ENCODE measurements around the gene GORAB.

The GORAB gene

DNA sequence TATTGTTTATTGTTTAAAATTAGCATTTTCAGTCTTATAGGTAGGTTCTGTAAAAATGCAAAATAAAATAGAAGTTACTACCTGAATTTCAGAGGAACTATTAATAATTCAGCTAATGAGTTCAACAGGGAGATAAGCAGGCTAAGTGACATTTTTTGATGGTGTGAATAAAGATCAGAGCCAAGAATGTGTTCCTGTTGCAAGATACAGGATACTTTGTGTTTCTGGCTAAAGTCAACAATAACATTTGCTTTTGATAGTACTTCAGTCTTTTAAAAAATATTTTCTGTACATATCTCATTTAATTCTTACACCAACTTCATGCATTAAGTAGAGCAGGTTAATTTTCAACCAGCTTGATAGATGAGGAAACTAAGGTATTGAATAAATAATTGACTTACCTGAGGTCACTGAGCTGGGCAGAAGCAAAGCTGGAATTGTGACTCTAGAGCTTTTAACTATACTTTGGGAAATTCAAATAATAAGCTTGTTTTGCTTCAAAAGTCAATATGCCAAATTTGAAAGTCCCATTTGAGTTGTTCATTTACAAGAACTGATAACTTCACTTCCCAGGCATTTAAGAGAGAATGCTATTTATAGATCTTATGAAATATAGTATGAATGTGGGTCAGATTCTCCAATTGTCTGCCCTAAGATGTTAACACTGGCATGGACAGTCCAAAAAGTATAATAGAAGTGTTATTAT lies 6.0 kb downstream of the GORAB start:
- DNase-seq: no peak

GRCh38 chr1:170538687-170539086 lies 6.7 kb downstream of the GORAB start:
- DNase-seq: no peak

GRCh38 chr1:170539154-170539553 lies 7.2 kb downstream of the GORAB start:
- DNase-seq: no peak

DNA sequence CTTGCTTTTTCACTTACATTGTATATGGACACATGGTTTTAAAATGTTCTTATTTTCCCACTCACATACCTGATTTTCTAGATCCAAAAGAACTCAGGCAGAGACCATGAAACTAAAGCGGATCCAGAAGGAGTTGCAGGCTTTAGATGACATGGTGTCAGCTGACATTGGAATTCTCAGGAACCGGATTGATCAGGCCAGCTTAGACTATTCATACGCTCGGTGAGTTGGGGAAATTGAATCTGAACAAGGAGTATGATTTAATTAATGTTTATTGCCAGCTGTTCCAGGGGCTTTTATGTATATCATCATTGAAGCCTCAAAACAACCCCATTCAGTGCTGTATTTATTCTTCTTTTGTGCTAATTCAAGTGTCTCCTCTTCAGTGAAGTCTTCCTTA lies 12.7 kb downstream of the GORAB start:
- no peak for DNase-seq

DNA sequence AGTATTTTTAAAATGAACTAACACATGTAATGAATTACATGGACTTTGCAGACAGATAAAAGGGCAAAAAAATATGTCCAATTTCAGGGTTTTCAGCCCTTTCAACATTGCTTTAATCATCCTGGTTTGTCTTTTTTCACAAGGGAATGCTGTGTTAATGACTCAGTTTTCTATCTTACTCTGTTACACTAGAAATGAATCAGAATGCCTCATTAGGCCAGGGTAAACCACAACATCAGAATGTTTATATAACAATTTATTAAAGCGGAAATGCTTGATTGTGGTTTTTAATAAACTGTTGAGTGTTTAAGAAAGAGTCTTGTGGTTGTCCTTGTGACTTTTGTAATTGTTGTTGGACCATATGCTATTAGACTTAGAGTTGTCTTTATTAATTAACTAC lies 13.5 kb downstream of the GORAB start:
- DNase-seq: no peak

GRCh38 chr1:170547255-170547654 lies 15.3 kb downstream of the GORAB start:
- DNase-seq: no peak

DNA sequence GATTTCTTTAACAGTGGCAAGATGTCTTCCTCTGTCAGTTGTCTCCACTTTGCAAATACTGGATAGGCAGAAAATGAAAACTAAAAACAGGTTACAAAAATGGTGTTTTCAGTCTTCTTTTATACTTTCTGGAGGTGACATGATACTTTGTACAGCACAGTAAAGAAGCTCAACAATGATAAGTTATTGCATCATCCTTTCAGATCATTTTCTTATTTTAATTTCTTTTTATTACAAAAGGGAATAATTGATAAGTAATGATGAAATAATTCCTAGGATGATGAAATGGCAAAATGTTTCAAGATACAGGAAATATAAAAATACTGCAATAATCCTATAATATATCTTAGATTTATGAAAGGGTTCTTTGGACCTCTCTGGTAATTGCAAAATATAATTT lies 16.5 kb downstream of the GORAB start:
- DNase-seq: no peak

DNA sequence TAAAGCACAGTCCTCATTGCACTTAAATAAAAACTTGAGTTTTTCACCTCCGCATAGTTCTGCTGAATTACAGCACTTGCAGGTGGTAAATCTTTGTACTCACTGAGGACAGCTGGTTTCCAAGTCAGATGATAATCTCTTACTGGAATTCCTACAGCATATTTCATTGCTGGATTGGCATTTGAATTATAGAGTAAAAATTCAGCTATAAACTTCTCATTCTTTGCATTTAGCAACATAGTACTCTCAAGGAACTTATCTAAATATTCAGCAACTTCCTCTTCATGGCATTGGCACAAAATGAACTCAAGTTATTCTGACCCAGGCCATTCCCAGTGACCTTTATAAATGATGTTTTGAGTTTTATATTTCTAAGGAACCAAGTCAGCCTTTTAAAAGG lies 23.4 kb downstream of the GORAB start:
- DNase-seq: no peak

DNA sequence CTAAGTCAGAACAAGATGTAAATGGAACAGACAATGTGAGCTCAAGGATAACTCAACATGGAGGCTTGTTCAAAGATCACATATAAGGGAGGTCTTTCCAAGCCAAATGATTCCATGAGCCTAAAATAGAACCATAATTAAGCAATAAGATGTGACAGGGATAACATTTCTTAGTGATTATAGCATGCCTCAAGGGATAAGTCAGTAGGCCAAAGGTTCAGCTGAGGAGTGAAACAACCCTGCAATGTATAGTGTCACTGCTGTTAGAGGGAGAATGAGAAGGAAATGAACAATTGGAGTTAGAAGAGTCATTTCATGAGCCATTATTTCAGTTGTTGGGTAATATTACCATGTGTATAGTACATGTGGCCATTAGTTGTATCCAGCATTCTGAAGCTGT lies 25.0 kb downstream of the GORAB start:
- DNase-seq: no peak

DNA sequence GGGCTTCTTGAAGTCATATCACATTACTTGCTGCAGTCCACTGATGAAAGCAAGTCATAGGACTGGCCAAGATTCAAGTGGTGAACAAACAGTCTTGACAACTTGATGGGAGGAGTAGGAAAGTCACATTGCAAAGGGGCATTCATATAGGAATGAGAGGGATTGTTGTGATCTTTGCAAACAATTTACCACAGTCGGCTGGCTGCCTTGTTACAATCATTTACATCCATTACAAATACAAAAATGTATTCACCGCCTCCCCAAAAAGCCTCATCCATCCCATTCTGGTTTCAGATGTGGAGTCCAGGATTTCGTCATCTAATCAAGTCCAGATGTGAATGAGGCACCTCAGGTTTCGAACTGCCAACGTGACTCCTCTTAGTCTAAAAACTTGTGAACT lies 26.8 kb downstream of the GORAB start:
- DNase-seq: no peak

DNA sequence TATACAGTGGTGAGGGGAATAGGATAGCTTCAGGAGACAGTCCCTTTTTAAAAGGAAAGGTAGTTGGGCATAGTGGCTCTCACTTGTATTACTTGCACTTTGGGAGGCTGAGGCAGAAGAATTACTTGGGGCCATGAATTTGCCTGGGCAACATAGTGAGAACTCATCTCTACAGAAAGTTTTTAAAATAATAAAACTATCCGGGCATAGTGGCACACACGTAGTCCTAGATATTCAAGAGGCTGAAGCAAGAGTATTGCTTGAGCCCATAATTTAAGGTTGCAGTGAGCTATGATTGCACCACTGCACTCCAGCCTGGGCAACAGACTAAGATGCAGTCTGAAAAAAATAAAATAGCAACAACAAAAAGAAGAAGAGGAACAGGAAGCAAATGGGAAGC lies 27.2 kb downstream of the GORAB start:
- no peak for DNase-seq

- DNase-seq: no peak
Measured at GRCh38 chr1:170560681-170561285, 28.8 kb downstream of the GORAB start.

- DNase-seq: peak in 9 of 51 donors; percentile 1 to 45 (median 16)
Measured at GRCh38 chr1:170562646-170563338, 30.8 kb downstream of the GORAB start.

DNA sequence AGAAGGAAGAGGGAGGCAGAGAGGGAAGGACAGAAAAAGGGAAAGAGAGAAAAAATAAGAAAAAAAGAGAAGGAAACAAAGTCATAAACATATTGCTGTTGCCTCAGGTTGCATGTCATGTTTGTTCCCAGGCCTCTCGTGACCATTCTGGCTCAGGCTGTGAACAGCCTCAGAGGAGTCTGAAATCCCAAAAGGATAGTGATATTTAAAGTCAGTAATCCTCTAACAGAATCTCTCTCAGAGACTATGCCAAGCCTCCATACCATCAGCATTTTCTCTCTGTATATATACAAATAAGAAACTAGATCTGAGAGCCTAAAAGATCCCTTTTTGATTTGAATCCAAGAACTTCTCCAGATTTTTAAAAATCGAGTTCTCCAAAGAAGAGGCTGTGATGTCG lies 35.2 kb downstream of the GORAB start:
- no peak for DNase-seq

- DNase-seq: no peak
Measured at GRCh38 chr1:170568197-170568596, 36.2 kb downstream of the GORAB start.

DNA sequence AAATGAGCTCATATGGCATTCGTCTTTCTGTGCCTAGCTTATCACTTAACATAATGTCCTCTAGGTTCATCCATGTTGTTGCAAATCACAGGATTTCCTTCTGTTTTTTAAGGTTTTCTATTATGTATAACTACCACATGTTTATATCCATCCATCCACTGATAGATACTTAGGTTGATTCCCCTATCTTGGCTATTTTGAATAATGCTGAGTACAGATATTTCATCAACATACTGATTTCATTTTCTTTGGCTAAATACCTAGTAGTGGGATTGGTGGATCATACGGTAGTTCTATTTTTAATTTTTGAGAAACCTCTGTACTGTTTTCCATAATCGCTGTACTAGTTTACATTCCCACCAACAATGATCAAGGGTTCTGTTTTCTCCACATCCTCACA lies 45.0 kb downstream of the GORAB start:
- DNase-seq: no peak

DNA sequence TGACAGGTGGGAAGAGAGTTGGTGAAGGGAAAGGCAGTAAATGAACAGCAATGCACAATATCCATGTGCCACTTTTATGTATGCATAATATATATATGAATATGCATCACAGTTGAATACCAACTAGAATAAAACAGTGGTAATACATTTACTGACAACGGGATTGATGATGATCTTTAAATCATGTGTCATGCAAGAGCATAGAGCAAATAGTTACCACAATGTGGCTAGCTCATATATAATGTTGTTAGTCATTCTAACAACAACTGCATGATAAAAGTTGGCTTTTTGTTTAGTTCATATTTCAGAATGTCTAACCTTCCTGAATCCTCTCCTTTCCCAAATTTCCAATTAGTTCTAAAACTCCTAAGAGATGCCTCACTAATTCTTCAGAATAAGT lies 46.4 kb downstream of the GORAB start:
- DNase-seq: no peak

DNA sequence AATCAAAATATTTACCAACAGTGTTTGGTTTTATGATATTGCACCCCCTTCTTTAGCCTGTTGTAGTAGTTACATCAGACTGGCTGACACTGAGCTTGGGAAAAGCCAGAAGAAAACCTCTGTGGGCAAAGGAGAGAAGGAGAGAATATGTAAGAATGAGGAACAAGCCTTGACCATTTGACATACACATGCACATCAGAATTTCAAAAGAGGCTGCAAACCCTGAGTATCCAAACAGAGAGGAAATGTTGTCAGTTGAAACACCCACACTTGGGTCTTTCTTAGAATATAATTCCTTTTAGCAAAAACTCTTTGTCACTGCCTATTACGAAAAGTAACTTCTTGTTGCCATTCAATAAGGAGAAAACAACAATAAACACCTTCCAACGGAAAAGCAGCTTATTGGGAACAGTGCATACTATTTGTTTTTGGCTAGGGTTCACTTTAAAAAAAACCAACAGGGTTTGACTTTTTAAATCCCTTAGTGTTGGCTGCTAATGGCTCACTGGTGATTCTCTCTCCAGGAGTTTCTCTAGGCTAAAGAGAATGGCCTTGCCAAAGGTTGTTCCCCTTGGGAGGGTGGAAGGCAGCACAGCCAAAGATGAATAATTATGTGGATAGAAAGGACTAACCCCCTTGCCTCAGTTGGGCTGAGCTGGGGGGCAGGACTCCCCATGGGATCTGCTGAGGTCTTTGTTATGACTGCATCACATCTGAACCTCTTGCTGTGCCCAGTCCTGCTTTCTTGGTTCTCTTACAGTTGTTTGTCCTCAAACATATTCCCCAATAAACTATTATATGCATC lies 48.9 kb downstream of the GORAB start:
- peak in 2 of 51 donors; percentile 1 to 36 for DNase-seq

- DNase-seq: no peak
Measured at GRCh38 chr1:170583186-170583585, 51.2 kb downstream of the GORAB start.

DNA sequence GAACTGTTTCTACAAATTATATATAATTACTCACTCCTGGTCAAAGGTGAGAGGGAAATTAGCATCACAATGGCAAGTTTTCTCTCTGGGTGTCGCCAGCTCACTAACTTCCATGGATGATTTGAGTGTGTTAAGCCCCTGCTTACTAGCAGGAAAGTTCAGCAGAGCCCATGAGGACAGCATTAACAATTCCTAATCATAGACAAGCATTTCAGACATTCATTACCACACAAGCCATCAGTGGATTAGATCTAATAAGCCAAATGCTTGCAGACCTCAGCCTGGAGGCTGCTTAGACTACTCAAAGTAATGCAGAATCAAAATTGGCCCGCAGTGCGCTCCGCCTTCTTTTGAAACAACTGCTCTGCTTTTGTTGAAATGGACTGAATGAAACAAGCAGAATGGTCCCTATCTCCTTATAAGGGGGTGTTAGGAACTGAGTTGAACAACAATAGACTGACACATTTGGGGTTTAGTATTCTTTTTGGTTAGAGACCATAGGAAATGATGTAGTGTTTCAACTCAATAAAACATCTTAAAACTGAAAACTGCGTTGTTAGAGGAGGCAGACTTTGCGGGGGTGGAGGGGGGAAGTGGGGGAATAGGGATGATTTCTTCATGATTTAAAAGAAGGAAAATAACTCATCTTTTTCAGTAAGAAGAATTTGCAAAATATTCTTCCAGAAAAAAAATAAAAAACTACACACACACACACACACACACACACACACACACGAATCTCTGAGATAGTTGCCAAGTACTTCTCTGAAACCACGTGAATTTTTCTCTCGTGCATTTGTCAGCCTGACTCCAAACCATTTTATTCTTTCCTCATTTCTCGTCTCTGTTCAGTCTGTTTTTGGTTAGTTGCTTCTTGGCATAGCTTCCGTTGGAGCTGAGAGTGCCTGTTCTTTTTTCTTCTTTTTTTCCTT lies 54.6 kb downstream of the GORAB start:
- peak in 1 of 51 donors; percentile 41 for DNase-seq

- peak in 8 of 51 donors; percentile 2 to 26 (median 6) for DNase-seq
Measured at GRCh38 chr1:170587253-170587593, 55.3 kb downstream of the GORAB start.

Data from hypothalamus (tissue), 51 donors.